K562 (cell line): ENCODE data around the gene DDX50. TPM values are rescaled to one million over a fixed set of nuclear protein-coding genes. Genes with fewer than 3 reads are reported as not detected.

Source experiments
- ATAC-seq: fragments of 200-7000 bp; cut with Tn5 transposase; 3 replicates; pipeline ENCODE4 v1.9.1; 2020; ENCODE audit warnings: moderate library complexity
- Bru-seq: library from RNA; stranded (reverse); fragments of 400-500 nt; gene quantifications from one replicate; lab custom pipeline; 2021; lab: Mats Ljungman, UMichigan
- BruChase-seq, 2 experiments: library from RNA; stranded (reverse); fragments of 400-500 nt; gene quantifications; one replicate each; lab custom pipeline; 2021; lab: Mats Ljungman, UMichigan
- BruUV-seq: library from RNA; stranded (reverse); fragments of 400-500 nt; replicated peaks from 2 replicates; lab custom pipeline; 2021; lab: Mats Ljungman, UMichigan
- CTCF ChIA-PET: fragments of 300-600 bp; formaldehyde crosslinking; extraction: SDS; loops from one replicate; lab custom pipeline; 2021; ENCODE audit warnings: low intra/inter-chr PET ratio; lab: Yijun Ruan, JAX
- POLR2A ChIA-PET: fragments of 300-600, 350-650 bp; sonication (Branson Sonifier 250); formaldehyde crosslinking; extraction: SDS; loops from one replicate; lab custom pipeline; 2021; ENCODE audit warnings: antibody characterized with exemption, inconsistent platforms; lab: Yijun Ruan, JAX
- DNase-seq, 4 experiments: peaks; one replicate each; pipeline versions ENCODE4 v3.0.0 to v3.0.0-alpha.2; 2011 to 2018; ENCODE audit warnings: low spot score in 3 of 4, mixed read lengths in 3 of 4; ENCODE audit errors: extremely low read depth in 1 of 4
- FAIRE-seq: peaks from 2 replicates; lab custom pipeline; 2011; peaks lifted over from hg19 to GRCh38; lab: Jason Lieb, UNC
- H2AFZ ChIP-seq: 2 replicates; pipeline ENCODE4 v1.6.0; 2011; ENCODE audit warnings: low read depth, low read length, control low read depth, inconsistent platforms
- H3K27ac ChIP-seq: fragments of 200-600 bp; 3 replicates; pipeline ENCODE4 v1.8.0; 2011; ENCODE audit warnings: low read depth, mild to moderate bottlenecking, control low read depth, inconsistent platforms, low read length, moderate library complexity, mixed read lengths; ENCODE audit errors: extremely low read depth
- H3K27me3 ChIP-seq, 2 experiments: fragments of 300-600 bp in 1 of 2; 2 replicates in 1 of 2; 3 replicates in 1 of 2; pipeline versions ENCODE4 v1.6.0 to v1.8.0; 2011; ENCODE audit warnings: inconsistent platforms in 2 of 2, low read length in 2 of 2, mild to moderate bottlenecking in 1 of 2, mixed read lengths in 1 of 2, moderate library complexity in 1 of 2; ENCODE audit not compliant: control insufficient read depth in 2 of 2, insufficient read depth in 2 of 2
- H3K36me3 ChIP-seq: fragments of 300-600 bp; 3 replicates; pipeline ENCODE4 v1.8.0; 2011; ENCODE audit warnings: mild to moderate bottlenecking, low read length, inconsistent platforms; ENCODE audit not compliant: control insufficient read depth, insufficient read depth
- H3K4me1 ChIP-seq, 2 experiments: fragments of 200-600 bp in 1 of 2; replicated peaks in 1 of 2; 2 replicates in 1 of 2; 3 replicates in 1 of 2; pipeline versions ENCODE4 v1.5.1 to v1.8.0; 2011; ENCODE audit warnings: inconsistent platforms in 2 of 2, low read length in 2 of 2, mild to moderate bottlenecking in 1 of 2, mixed read lengths in 1 of 2, moderate library complexity in 1 of 2; ENCODE audit not compliant: control insufficient read depth in 2 of 2, insufficient read depth in 2 of 2
- H3K4me2 ChIP-seq: 2 replicates; pipeline ENCODE4 v1.6.1; 2011; ENCODE audit warnings: low read length, control low read depth, inconsistent platforms, mixed read lengths; ENCODE audit not compliant: insufficient read depth
- H3K4me3 ChIP-seq: fragments of 200-600 bp; sonication (generic), shearing (Covaris generic); 2 replicates; pipeline ENCODE4 v1.5.1; 2016; ENCODE audit warnings: control low read depth, inconsistent platforms
- H3K79me2 ChIP-seq: fragments of 200-600 bp; 3 replicates; pipeline ENCODE4 v1.8.0; 2011; ENCODE audit warnings: low read length, inconsistent platforms; ENCODE audit not compliant: control insufficient read depth, insufficient read depth
- H3K9ac ChIP-seq, 2 experiments: 2 replicates each; pipeline versions ENCODE4 v1.6.0 to v1.6.1; 2011; ENCODE audit warnings: low read depth in 2 of 2, low read length in 2 of 2, control low read depth in 1 of 2, inconsistent platforms in 1 of 2, mild to moderate bottlenecking in 1 of 2, mixed read lengths in 1 of 2; ENCODE audit not compliant: insufficient read depth in 1 of 2
- H3K9me1 ChIP-seq: one replicate; pipeline ENCODE4 v1.6.0; 2011; ENCODE audit warnings: inconsistent platforms, mild to moderate bottlenecking, low read length, moderate library complexity; ENCODE audit not compliant: control insufficient read depth, insufficient read depth
- H3K9me3 ChIP-seq: replicated peaks from 2 replicates; pipeline ENCODE4 v1.5.1; 2011; ENCODE audit warnings: low read depth, low read length, inconsistent platforms; ENCODE audit not compliant: control insufficient read depth, insufficient read depth
- H4K20me1 ChIP-seq: replicated peaks from 2 replicates; pipeline ENCODE4 v1.6.1; 2011; ENCODE audit warnings: low read length, inconsistent platforms, mixed read lengths; ENCODE audit not compliant: control insufficient read depth, insufficient read depth
- BACH1 ChIP-seq: fragments of 200-800 bp; sonication (Bioruptor generic); IDR thresholded peaks from 2 replicates; pipeline ENCODE4 v1.6.1; 2016; ENCODE audit warnings: missing genetic modification characterization, missing compliant biosample characterization
- DACH1 ChIP-seq: fragments of 450-650 bp; IDR thresholded peaks from 2 replicates; pipeline ENCODE4 v1.6.1; 2018; ENCODE audit not compliant: partially characterized antibody
- EGR1 ChIP-seq: fragments of 450-650 bp; conservative IDR thresholded peaks from 2 replicates; pipeline ENCODE4 v1.6.1; 2017; ENCODE audit warnings: mild to moderate bottlenecking
- FOSL1 ChIP-seq: fragments of 200-800 bp; sonication (Bioruptor generic); conservative IDR thresholded peaks from 2 replicates; pipeline ENCODE4 v1.6.1; 2016; ENCODE audit warnings: missing genetic modification characterization, missing compliant biosample characterization
- GTF2F1 ChIP-seq: IDR thresholded peaks from 2 replicates; pipeline ENCODE4 v1.6.1; 2011; ENCODE audit warnings: low read depth, low read length, improper control_type of control experiment
- HDAC6 ChIP-seq: IDR thresholded peaks from 2 replicates; pipeline ENCODE4 v1.6.1; 2012; ENCODE audit warnings: low read depth, mild to moderate bottlenecking, control low read depth, inconsistent platforms, low read length, moderate library complexity
- NFE2 ChIP-seq: IDR thresholded peaks from 2 replicates; pipeline ENCODE4 v1.6.1; 2014; ENCODE audit warnings: antibody characterized with exemption, low read depth
- STAT5A ChIP-seq: IDR thresholded peaks from 2 replicates; pipeline ENCODE4 v1.6.1; 2012; ENCODE audit warnings: low read length, inconsistent platforms, borderline replicate concordance
- ZNF165 ChIP-seq: fragments of 250-450 bp; sonication (Bioruptor Pico); IDR thresholded peaks from 2 replicates; pipeline ENCODE4 v1.4.0; 2020; ENCODE audit warnings: borderline replicate concordance
- ZNF436 ChIP-seq: fragments of 250-450, 450-650 bp; sonication (Bioruptor Pico); formaldehyde crosslinking; IDR thresholded peaks from 2 replicates; pipeline ENCODE4 v1.7.0; 2020; ENCODE audit warnings: mild to moderate bottlenecking
- ZNF778 ChIP-seq: fragments of 450-650 bp; formaldehyde crosslinking; IDR thresholded peaks from 2 replicates; pipeline ENCODE4 v1.4.0; 2020; ENCODE audit warnings: mild to moderate bottlenecking, moderate library complexity
- ZNF780A ChIP-seq: fragments of 250-450 bp; sonication (Bioruptor Pico); IDR thresholded peaks from 2 replicates; pipeline ENCODE4 v1.5.0; 2021; ENCODE audit warnings: mild to moderate bottlenecking
- WGBS: fragments of 100-300 bp; shearing (Covaris generic); methylation state at CpG from one replicate; pipeline ENCODE4 v1.1.6; 2016; ENCODE audit warnings: low coverage, mixed read lengths; ENCODE audit not compliant: insufficient coverage; ENCODE audit errors: missing lambda C conversion rate; 5-methylcytosine and 5-hydroxymethylcytosine counted together
- in situ Hi-C: fragments of 300-500 bp; cut with MboI; formaldehyde crosslinking; loops from 4 replicates; pipeline ENCODE4 v1.15.0; 2018; ENCODE audit warnings: inconsistent platforms, mixed read lengths
- intact Hi-C: fragments of 100-400 bp; cut with micrococcal nuclease; formaldehyde crosslinking; loops from 2 replicates; pipeline ENCODE4 v1.14.2; 2022
- long read RNA-seq, 3 experiments: library from polyadenylated mRNA in 2 of 3; library from RNA in 1 of 3; unstranded in 2 of 3; stranded (forward) in 1 of 3; transcript quantifications; one replicate each; pipeline ENCODE4 v2.0.0, GENCODE V29; 2019 to 2022
- polyA minus RNA-seq, 3 experiments: library from RNA; depleted of rRNA, polyadenylated mRNA; stranded (reverse); fragments of >200 nt; gene quantifications; 2 replicates each; pipeline ENCODE4 v1.2.3, GENCODE V29; 2011
- polyA plus RNA-seq, 8 experiments: library from polyadenylated mRNA; depleted of rRNA in 4 of 8; stranded (reverse) in 5 of 8; unstranded in 3 of 8; fragments of >200 nt; fragmentation: Nextera tagmentation in 2 of 8; fragmentation: Illumina TruSeq in 1 of 8; extraction: Ambion mirVana in 2 of 8; extraction: Trizol in 1 of 8; gene quantifications; 2 replicates each; pipeline versions ENCODE4 v1.2.1 to v1.2.3, GENCODE V29; 2011 to 2014; ENCODE audit warnings: inconsistent platforms in 1 of 8, missing spikeins in 1 of 8
- total RNA-seq, 7 experiments: library from RNA; depleted of rRNA in 6 of 7; stranded (reverse); fragments of >200 nt in 6 of 7; fragmentation: Illumina TruSeq in 2 of 7; extraction: Trizol in 2 of 7; gene quantifications; 2 replicates each; pipeline versions ENCODE4 v1.2.1 to v1.2.3, GENCODE V29; 2011 to 2021; ENCODE audit warnings: low replicate concordance in 1 of 7

The DDX50 gene, protein sequence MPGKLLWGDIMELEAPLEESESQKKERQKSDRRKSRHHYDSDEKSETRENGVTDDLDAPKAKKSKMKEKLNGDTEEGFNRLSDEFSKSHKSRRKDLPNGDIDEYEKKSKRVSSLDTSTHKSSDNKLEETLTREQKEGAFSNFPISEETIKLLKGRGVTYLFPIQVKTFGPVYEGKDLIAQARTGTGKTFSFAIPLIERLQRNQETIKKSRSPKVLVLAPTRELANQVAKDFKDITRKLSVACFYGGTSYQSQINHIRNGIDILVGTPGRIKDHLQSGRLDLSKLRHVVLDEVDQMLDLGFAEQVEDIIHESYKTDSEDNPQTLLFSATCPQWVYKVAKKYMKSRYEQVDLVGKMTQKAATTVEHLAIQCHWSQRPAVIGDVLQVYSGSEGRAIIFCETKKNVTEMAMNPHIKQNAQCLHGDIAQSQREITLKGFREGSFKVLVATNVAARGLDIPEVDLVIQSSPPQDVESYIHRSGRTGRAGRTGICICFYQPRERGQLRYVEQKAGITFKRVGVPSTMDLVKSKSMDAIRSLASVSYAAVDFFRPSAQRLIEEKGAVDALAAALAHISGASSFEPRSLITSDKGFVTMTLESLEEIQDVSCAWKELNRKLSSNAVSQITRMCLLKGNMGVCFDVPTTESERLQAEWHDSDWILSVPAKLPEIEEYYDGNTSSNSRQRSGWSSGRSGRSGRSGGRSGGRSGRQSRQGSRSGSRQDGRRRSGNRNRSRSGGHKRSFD
- 22.7 and 60.0 TPM in 2 replicates for total RNA-seq (2011; cell fraction: chromatin; rRNA removed; ENCODE audit: low replicate concordance)
- total RNA-seq (2011; cell fraction: nucleolus; rRNA removed): 11.4 and 13.3 TPM in 2 replicates
- 14.0 and 20.6 TPM in 2 replicates for total RNA-seq (2011; cell fraction: nucleoplasm; rRNA removed)
- total RNA-seq (2014; rRNA removed): 48.0 and 50.0 TPM in 2 replicates
- 86.8 and 98.5 TPM in 2 replicates for total RNA-seq (2014; rRNA removed; fragmentation: Illumina TruSeq; extraction: Trizol)
- 67.7 and 72.0 TPM in 2 replicates for total RNA-seq (2015; rRNA removed; fragmentation: Illumina TruSeq; extraction: Trizol)
- total RNA-seq (2021): 52.8 and 54.4 TPM in 2 replicates
- polyA plus RNA-seq (2011; rRNA removed): 58.8 and 79.3 TPM in 2 replicates
- polyA plus RNA-seq (2011; cell fraction: cytosol; rRNA removed): 14.5 and 28.4 TPM in 2 replicates
- 10.9 and 17.9 TPM in 2 replicates for polyA plus RNA-seq (2011; cell fraction: nucleus; rRNA removed)
- 53.0 and 57.7 TPM in 2 replicates for polyA plus RNA-seq (2012)
- 62.1 and 72.9 TPM in 2 replicates for polyA plus RNA-seq (2014; fragmentation: Illumina TruSeq; extraction: Trizol)
- 10 to 100 TPM; 36.7 to 57.4 TPM for polyA plus RNA-seq (2014; fragmentation: Nextera tagmentation; extraction: Ambion mirVana)
- polyA plus RNA-seq (2014; rRNA removed): 41.9 and 53.0 TPM in 2 replicates
- polyA minus RNA-seq (2011; rRNA and poly(A)+ RNA removed): 129 and 135 TPM in 2 replicates
- 38.0 and 43.1 TPM in 2 replicates for polyA minus RNA-seq (2011; cell fraction: cytosol; rRNA and poly(A)+ RNA removed)
- polyA minus RNA-seq (2011; cell fraction: nucleus; rRNA and poly(A)+ RNA removed): 10.8 and 17.8 TPM in 2 replicates
- Bru-seq, nascent RNA: percentile 83 among the genes with signal in this experiment
- BruChase-seq, experiment 1, labeled RNA remaining after a 2-hour chase: percentile 82 among the genes with signal in this experiment
- BruChase-seq, experiment 2, labeled RNA remaining after a 6-hour chase: percentile 79 among the genes with signal in this experiment
- long read RNA-seq, experiment 1, transcript DDX50-201 (15 exons, 2,538 nt): major isoform, 93 of 181 reads
- long read RNA-seq, experiment 1, partial matches to known transcripts: 17 of 181 reads
- long read RNA-seq, experiment 1, other reads (novel, unspliced or antisense): 71 of 181 reads
- long read RNA-seq, experiment 2, transcript DDX50-201 (15 exons, 2,538 nt): major isoform, 25 of 60 reads
- long read RNA-seq, experiment 2, partial matches to known transcripts: 20 of 60 reads
- long read RNA-seq, experiment 2, other reads (novel, unspliced or antisense): 15 of 60 reads
- long read RNA-seq, experiment 3, transcript DDX50-201 (15 exons, 2,538 nt): major isoform, 23 of 56 reads
- long read RNA-seq, experiment 3, partial matches to known transcripts: 23 of 56 reads
- long read RNA-seq, experiment 3, other reads (novel, unspliced or antisense): 10 of 56 reads

GRCh38 chr10:68901105-68901927 lies at the start of gene DDX50:
DDX50 (plus strand) TSS chr10:68901315; CDS start chr10:68901385, 70 bp downstream.
- H4K20me1 ChIP-seq: no peaks in the 10 kb centered on the region
- H3K79me2 ChIP-seq: peaks cover 33% of the 10 kb centered on the region
- peak within 1 kb of the TSS; percentile 87 to 93 for H3K9ac ChIP-seq
- in situ Hi-C loops: no loop called here
- peak within 1 kb of the TSS; percentile 91 for H3K27ac ChIP-seq
- intact Hi-C loops: loop anchor here (2.0 to 10.0 kb wide), 2 partner anchors 191 to 347 kb away; no protein-coding TSS in a partner anchor
- TSS peak; percentile 74 for BruUV-seq
- no peaks in the 10 kb centered on the region for H3K27me3 ChIP-seq
- no peaks in the 10 kb centered on the region for H3K9me1 ChIP-seq
- H3K4me1 ChIP-seq: peaks cover 13 to 14% of the 10 kb centered on the region in 2 experiments; a peak in 4 of 5 replicates
- CTCF ChIA-PET: no interaction called here
- H3K36me3 ChIP-seq: peaks cover 17% of the 10 kb centered on the region; the same call in 2 of the 3 replicates
- POLR2A ChIA-PET: interaction anchor here (0.5 to 2.8 kb wide), 7 partner anchors 11 to 1409 kb away, joined by 3 to 10 read pairs (median 3); partner anchors contain the start of gene DDX21
- H3K9me3 ChIP-seq: no peaks in the 10 kb centered on the region
- FAIRE-seq (peak; percentile 99), DNase-seq (peak in 3 of 4 experiments; percentile 94 to 99 (median 97)), ATAC-seq (peak; percentile 97)
- H3K4me2 ChIP-seq: peak within 1 kb of the TSS; percentile 96
- peak within 1 kb of the TSS; percentile 74 for H3K4me3 ChIP-seq
- peak within 1 kb of the TSS; percentile 93 for H2AFZ ChIP-seq
- WGBS: under 1% methylated on average over 47 of the region's 47 CpGs
- no peak for TF ChIP-seq HDAC6
- no peak for TF ChIP-seq ZNF165 (CRISPR knock-in tag)
- TF ChIP-seq EGR1: no peak; the same call in 1 of the 2 replicates
- no peak for TF ChIP-seq STAT5A
- TF ChIP-seq DACH1: no peak
- TF ChIP-seq NFE2: no peak
- TF ChIP-seq ZNF436 (CRISPR knock-in tag): no peak
- TF ChIP-seq GTF2F1: no peak
- TF ChIP-seq ZNF778: no peak
- peak; percentile 66 for TF ChIP-seq FOSL1 (tag)
- no peak for TF ChIP-seq BACH1 (tag)
- no peak for TF ChIP-seq ZNF780A
